Mucosa of descending colon (tissue), 3 donors: ENCODE data around the gene MUC15. TPM values are rescaled to one million over a fixed set of nuclear protein-coding genes. Genes with fewer than 3 reads are reported as not detected.

Source experiments
- ATAC-seq: fragments of 200-7000 bp; cut with Tn5 transposase; one replicate; pipeline ENCODE4 v1.9.1; 2020; ENCODE audit warnings: mild to moderate bottlenecking, moderate library complexity
- DNase-seq, 3 donors: peaks; one replicate each; pipeline ENCODE4 v3.0.0-alpha.2; 2020
- H3K36me3 ChIP-seq: fragments of 200-600 bp; one replicate; pipeline ENCODE4 v1.8.0; 2021; ENCODE audit warnings: low read depth, mild to moderate bottlenecking
- H3K4me1 ChIP-seq: fragments of 200-600 bp; one replicate; pipeline ENCODE4 v1.8.0; 2021; ENCODE audit warnings: low read depth, mild to moderate bottlenecking
- H3K4me3 ChIP-seq: fragments of 200-600 bp; one replicate; pipeline ENCODE4 v1.8.0; 2021; ENCODE audit warnings: mild to moderate bottlenecking
- H3K9me3 ChIP-seq: fragments of 200-600 bp; one replicate; pipeline ENCODE4 v1.8.0; 2021; ENCODE audit warnings: mild to moderate bottlenecking
- CTCF ChIP-seq: fragments of 200-600 bp; IDR thresholded peaks from one replicate; pipeline ENCODE4 v1.8.0; 2022; ENCODE audit warnings: antibody characterized with exemption, mild to moderate bottlenecking
- intact Hi-C, 2 donors: fragments of 100-400 bp; cut with DNase I in 1 of 2; cut with micrococcal nuclease in 1 of 2; formaldehyde crosslinking; loops; one replicate each; pipeline versions ENCODE4 v1.11.0 to v1.11.1; 2022; cut with DNase I, micrococcal nuclease
- total RNA-seq, 3 donors: library from RNA; stranded (reverse); fragmentation: NEBNext Ultra II Directional in 2 of 3; extraction: Animal tissue kit (Norgen Biotek cat#: 25700) in 2 of 3; gene quantifications; one replicate each; pipeline versions ENCODE4 v1.2.1 to v1.2.4, GENCODE V29; 2021 to 2023
- donor health status: DM: no; HTN: no; CAD: no; lungs with moderate emphysema.
- donor health status: DM: no; HTN: no; CAD: no.
- donor health status: DM: no; HTN: yes; CAD: no.

The MUC15 gene
- total RNA-seq, 3 donors from 2014 or later: not detected

DNA sequence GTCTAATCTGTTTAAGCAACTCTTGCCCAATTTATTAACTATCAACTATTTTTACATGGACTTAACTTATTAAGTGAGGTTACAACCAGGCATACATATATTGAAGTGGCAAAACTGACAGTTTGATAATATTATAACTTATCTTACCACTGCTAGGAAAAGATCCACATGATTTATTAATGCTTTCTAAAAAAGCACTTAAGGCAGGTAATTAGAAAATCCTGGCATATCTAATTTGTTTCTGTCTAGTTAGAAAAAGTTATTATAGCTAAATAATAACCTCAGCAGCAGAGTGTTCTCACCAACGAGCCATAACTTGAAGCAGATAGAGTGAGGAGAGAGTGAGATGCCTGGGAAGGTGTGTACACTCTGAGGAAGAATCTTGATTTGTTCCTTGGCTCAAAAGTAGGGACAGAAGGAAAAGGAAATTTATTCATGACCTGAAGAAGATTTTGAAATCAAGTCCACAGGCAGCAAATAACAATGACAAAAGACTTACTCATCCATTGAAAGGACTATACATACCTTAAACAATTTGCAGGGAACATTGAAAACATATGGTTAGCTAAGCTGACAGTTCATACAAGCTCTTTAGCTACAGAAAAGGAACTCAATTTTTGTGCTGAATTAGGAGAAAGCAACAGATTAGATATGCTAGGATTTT, 7.1 kb upstream of the MUC15 start:
- Histone ChIP-seq H3K4me3 (no peak overlapping the region), H3K4me1 (no peaks in the 10 kb centered on the region), H3K9me3 (no peaks in the 10 kb centered on the region), H3K36me3 (no peaks in the 10 kb centered on the region)
- DNase-seq (no peak), ATAC-seq (no peak)
- intact Hi-C loops: no loop called here
- no peak for TF ChIP-seq CTCF

GRCh38 chr11:26575946-26576345, 3.9 kb upstream of the MUC15 start:
- ATAC-seq (no peak), DNase-seq (no peak)
- TF ChIP-seq CTCF: no peak
- H3K4me1 ChIP-seq: no peaks in the 10 kb centered on the region
- H3K36me3 ChIP-seq: no peaks in the 10 kb centered on the region
- no peaks in the 10 kb centered on the region for H3K9me3 ChIP-seq
- intact Hi-C loops: no loop called here
- no peak overlapping the region for H3K4me3 ChIP-seq

GRCh38 chr11:26573896-26574295, 1.8 kb upstream of the MUC15 start:
- ATAC-seq (no peak), DNase-seq (no peak)
- intact Hi-C loops: no loop called here
- no peaks in the 10 kb centered on the region for H3K4me1 ChIP-seq
- TF ChIP-seq CTCF: no peak
- H3K4me3 ChIP-seq: no peak overlapping the region
- H3K36me3 ChIP-seq: no peaks in the 10 kb centered on the region
- no peaks in the 10 kb centered on the region for H3K9me3 ChIP-seq

- H3K36me3 ChIP-seq: no peaks in the 10 kb centered on the region
- ATAC-seq (no peak), DNase-seq (no peak)
- no peaks in the 10 kb centered on the region for H3K4me1 ChIP-seq
- H3K4me3 ChIP-seq: no peak overlapping the region
- no peak for TF ChIP-seq CTCF
- no peaks in the 10 kb centered on the region for H3K9me3 ChIP-seq
- intact Hi-C loops: no loop called here
These were observed 823 bp upstream of the MUC15 start for GRCh38 chr11:26572770-26573402.

DNA sequence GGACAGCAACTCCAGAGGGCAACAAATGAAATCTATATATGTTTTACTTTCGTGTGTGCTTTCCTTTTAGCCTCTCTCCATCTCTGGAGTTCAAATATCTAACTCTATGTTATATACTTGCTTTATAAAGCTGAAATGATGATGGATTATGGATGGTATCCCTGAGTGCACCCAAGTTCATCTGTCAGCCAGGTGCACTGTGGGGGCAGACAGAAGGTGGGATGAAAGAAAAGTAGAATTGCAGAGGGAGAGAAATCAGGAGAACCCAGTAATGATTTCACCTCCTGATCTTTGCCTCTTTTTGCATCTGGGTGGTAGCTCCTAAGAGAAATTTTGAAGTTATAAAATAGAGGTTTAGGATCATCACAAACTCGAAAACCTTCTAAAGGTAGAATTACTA, 2.4 kb downstream of the MUC15 start:
- intact Hi-C loops: no loop called here
- no peak for TF ChIP-seq CTCF
- no peak for ATAC-seq

More for the DNA sequence above, 2.4 kb downstream of the MUC15 start:
- Histone ChIP-seq H3K4me1 (no peaks in the 10 kb centered on the region), H3K4me3 (no peak overlapping the region), H3K9me3 (no peaks in the 10 kb centered on the region), H3K36me3 (no peaks in the 10 kb centered on the region)
- no peak for DNase-seq
